Psoas muscle (tissue), 8 donors: ENCODE measurements around the gene SLC2A13. TPM values are rescaled to one million over a fixed set of nuclear protein-coding genes. Genes with fewer than 3 reads are reported as not detected.

Source experiments
- ATAC-seq, 4 donors: fragments of 200-7000 bp; cut with Tn5 transposase; one replicate each; pipeline ENCODE4 v1.9.1; 2020; ENCODE audit warnings: moderate library complexity in 3 of 4, mild to moderate bottlenecking in 2 of 4
- DNase-seq, 2 donors: peaks; one replicate each; pipeline ENCODE4 v3.0.0-alpha.2; 2020
- H3K27ac ChIP-seq: fragments of 200-600 bp; one replicate; pipeline ENCODE4 v1.8.0; 2022
- H3K27me3 ChIP-seq, 3 donors: fragments of 200-600 bp in 1 of 3; one replicate each; pipeline versions ENCODE4 v1.6.1 to v1.8.0; 2013 to 2022; ENCODE audit warnings: low read length in 2 of 3, mild to moderate bottlenecking in 2 of 3, moderate library complexity in 1 of 3; ENCODE audit not compliant: insufficient read depth in 3 of 3
- H3K36me3 ChIP-seq, 2 donors: fragments of 200-600 bp in 1 of 2; one replicate each; pipeline versions ENCODE4 v1.6.1 to v1.8.0; 2013 to 2022; ENCODE audit warnings: low read depth in 1 of 2, mild to moderate bottlenecking in 1 of 2, moderate library complexity in 1 of 2; ENCODE audit not compliant: insufficient read depth in 1 of 2
- H3K4me1 ChIP-seq: fragments of 200-600 bp; one replicate; pipeline ENCODE4 v1.8.0; 2022
- H3K4me3 ChIP-seq: fragments of 200-600 bp; one replicate; pipeline ENCODE4 v1.8.0; 2022; ENCODE audit warnings: mild to moderate bottlenecking
- H3K9me3 ChIP-seq: fragments of 200-600 bp; one replicate; pipeline ENCODE4 v1.8.0; 2022
- CTCF ChIP-seq: fragments of 200-600 bp; IDR thresholded peaks from one replicate; pipeline ENCODE4 v1.8.0; 2022; ENCODE audit warnings: antibody characterized with exemption
- WGBS, 3 donors: extraction: QIAGEN DNeasy Blood & Tissue Kit; methylation state at CpG; one replicate each; pipeline versions ENCODE4 v1.1.6 to v1.1.7; 2013; 5-methylcytosine and 5-hydroxymethylcytosine counted together
- intact Hi-C, 2 donors: fragments of 100-400 bp; cut with DNase I; formaldehyde crosslinking; loops; one replicate each; pipeline versions ENCODE4 v1.11.0 to v1.14.2; 2022
- polyA plus RNA-seq, 3 donors: library from polyadenylated mRNA; stranded (reverse); fragments of 200-250 nt; gene quantifications; one replicate each; pipeline ENCODE4 v1.2.3, GENCODE V29; 2013
- total RNA-seq, 4 donors: library from RNA; stranded (reverse); fragmentation: NEBNext Ultra II Directional in 2 of 4; extraction: Animal tissue kit (Norgen Biotek cat#: 25700) in 2 of 4; gene quantifications; one replicate each; pipeline versions ENCODE4 v1.2.1 to v1.2.4, GENCODE V29; 2021 to 2023
- donor health status: healthy with polysubstance abuse.
- donor health status: DM: no; HTN: no; CAD: no; lungs with moderate emphysema.
- donor health status: Bipolar disorder and iron deficiency.
- donor health status: healthy.
- donor health status: DM: yes; HTN: yes; CAD: no.
- donor health status: DM: no; HTN: no; CAD: no.
- donor health status: DM: no; HTN: no; CAD: no.
- donor health status: DM: yes; HTN: yes; CAD: no.

SLC2A13 gene
- total and polyA plus RNA-seq, 7 donors: 0.39 to 1.7 (median 0.95) TPM

DNA sequence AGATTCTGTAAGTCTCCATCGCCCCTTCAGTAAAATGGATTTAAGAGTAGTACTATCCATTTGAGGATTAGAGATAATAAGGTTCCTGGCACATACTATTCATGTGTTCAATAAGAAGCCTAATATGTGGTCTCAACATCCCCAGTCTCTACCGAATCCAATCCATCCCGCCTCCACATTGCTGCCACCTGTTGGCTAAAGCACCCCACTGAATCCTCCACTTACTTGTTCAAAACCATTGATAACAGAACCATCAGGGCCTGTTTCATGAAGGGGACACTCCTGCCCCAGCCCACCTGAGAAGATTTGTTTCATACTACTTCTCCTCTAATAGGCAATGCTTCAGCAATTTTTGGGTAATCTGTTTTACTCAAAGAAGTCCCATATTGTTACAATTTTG is 147.5 kb downstream of the SLC2A13 start:
- ATAC-seq: no peak
- 77 to 92% (median 91%) methylated on average over 3 of the region's 3 CpGs for WGBS, 3 donors
- Histone ChIP-seq H3K27ac (no peak overlapping the region), H3K4me3 (no peak overlapping the region), H3K27me3 (no peaks in the 10 kb centered on the region), H3K36me3 (no peaks in the 10 kb centered on the region), H3K4me1 (no peaks in the 10 kb centered on the region), H3K9me3 (no peaks in the 10 kb centered on the region)
- TF ChIP-seq CTCF: no peak
- intact Hi-C loops: no loop called here
- DNase-seq: no peak

DNA sequence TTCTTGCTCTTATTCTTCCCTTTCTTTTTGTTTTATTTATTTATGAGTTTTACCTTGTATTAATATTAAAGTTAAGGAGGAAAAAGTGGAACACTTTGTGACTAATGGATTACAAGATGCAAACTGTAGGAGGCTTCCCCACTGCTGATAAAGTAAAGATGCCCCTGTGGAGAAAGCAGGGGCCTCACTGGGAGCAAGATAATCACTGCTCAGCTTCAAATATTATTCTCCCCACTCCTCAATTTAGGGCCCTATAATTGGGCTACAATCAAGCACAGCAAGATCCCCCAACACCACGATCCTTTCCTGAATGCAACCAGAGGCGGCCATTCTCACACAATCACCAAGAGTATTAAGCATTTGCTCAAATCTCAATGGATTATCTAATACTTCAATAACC is 149.2 kb downstream of the SLC2A13 start:
- intact Hi-C loops: no loop called here
- Histone ChIP-seq H3K4me1 (no peaks in the 10 kb centered on the region), H3K27ac (no peak overlapping the region), H3K36me3 (no peaks in the 10 kb centered on the region), H3K9me3 (no peaks in the 10 kb centered on the region), H3K27me3 (no peaks in the 10 kb centered on the region), H3K4me3 (no peak overlapping the region)
- ATAC-seq: no peak
- TF ChIP-seq CTCF: no peak
- 87 to 93% (median 92%) methylated on average over 2 of the region's 2 CpGs for whole genome bisulfite sequencing, 3 donors
- DNase-seq: no peak

- no peak overlapping the region for H3K27ac ChIP-seq
- no peak overlapping the region for H3K4me3 ChIP-seq
- ATAC-seq (no peak), DNase-seq (no peak)
- H3K4me1 ChIP-seq: no peaks in the 10 kb centered on the region
- no peaks in the 10 kb centered on the region for H3K27me3 ChIP-seq
- TF ChIP-seq CTCF: no peak
- H3K9me3 ChIP-seq: no peaks in the 10 kb centered on the region
- no peaks in the 10 kb centered on the region for H3K36me3 ChIP-seq
- intact Hi-C loops: no loop called here
- WGBS, 3 donors: 93 to 97% (median 96%) methylated on average over 14 of the region's 14 CpGs
These were observed 159.3 kb downstream of the SLC2A13 start for GRCh38 chr12:39946361-39947280.

GRCh38 chr12:39937119-39937518 is 168.8 kb downstream of the SLC2A13 start:
- Histone ChIP-seq H3K9me3 (no peaks in the 10 kb centered on the region), H3K27ac (no peak overlapping the region), H3K4me1 (no peaks in the 10 kb centered on the region), H3K36me3 (no peaks in the 10 kb centered on the region), H3K27me3 (no peaks in the 10 kb centered on the region), H3K4me3 (no peak overlapping the region)
- no peak for ATAC-seq
- 86 to 97% (median 88%) methylated on average over 1 of the region's 1 CpG for WGBS, 3 donors
- intact Hi-C loops: no loop called here
- no peak for TF ChIP-seq CTCF
- no peak for DNase-seq
